ENCODE results near the gene CYTL1.

DNA sequence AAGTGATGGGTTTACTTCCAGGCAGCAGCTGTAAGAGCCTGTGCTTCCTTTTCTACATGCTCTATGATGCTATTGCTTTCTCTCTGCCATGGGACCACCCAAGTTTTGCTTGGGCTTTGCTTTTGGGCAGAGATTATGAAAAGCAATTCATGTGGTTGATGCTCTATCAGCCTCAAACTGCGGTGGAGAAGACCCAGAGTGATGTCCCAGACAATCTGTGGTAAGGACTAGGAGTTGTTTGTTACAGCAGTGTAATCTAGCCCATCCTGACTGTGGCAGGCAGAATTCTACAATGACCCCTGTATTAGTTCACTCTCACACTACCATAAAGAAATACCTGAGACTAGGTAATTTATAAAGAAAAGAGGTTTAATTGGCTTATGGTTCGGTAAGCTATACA is 9.2 kb upstream of the CYTL1 start:
- TF ChIP-seq L3MBTL2 (IDR thresholded peaks at IDR 0.05): no peak
- TF ChIP-seq CTCF (IDR thresholded peaks at IDR 0.05 in 2 of 3, conservative IDR thresholded peaks at IDR 0.05 in 1 of 3; ENCODE audit: insufficient read depth in 2 of 3, low read depth in 1 of 3, low read length in 3 of 3): no peak
- TF ChIP-seq ATF3 (IDR thresholded peaks at IDR 0.05): no peak
- no peak for TF ChIP-seq ATF3 (CRISPR knock-in tag; conservative IDR thresholded peaks at IDR 0.05)
- no peak for TF ChIP-seq TAF7 (tag; IDR thresholded peaks at IDR 0.05)
- no peak for TF ChIP-seq EP300 (IDR thresholded peaks at IDR 0.05; ENCODE audit: low read length)
- no peak for TF ChIP-seq ZNF444 (CRISPR knock-in tag; IDR thresholded peaks at IDR 0.05)
- TF ChIP-seq CHD2 (IDR thresholded peaks at IDR 0.05; ENCODE audit: low read depth, low read length): no peak
- TF ChIP-seq ZNF561 (CRISPR knock-in tag; conservative IDR thresholded peaks at IDR 0.05): no peak
